ENCODE results near the gene MEGF6. TPM values are rescaled to one million over a fixed set of nuclear protein-coding genes. Genes with fewer than 3 reads are reported as not detected.

Gene MEGF6
- total and polyA plus RNA-seq, 7 donors, result 0.67 to 5.5 (median 3.7) TPM

DNA sequence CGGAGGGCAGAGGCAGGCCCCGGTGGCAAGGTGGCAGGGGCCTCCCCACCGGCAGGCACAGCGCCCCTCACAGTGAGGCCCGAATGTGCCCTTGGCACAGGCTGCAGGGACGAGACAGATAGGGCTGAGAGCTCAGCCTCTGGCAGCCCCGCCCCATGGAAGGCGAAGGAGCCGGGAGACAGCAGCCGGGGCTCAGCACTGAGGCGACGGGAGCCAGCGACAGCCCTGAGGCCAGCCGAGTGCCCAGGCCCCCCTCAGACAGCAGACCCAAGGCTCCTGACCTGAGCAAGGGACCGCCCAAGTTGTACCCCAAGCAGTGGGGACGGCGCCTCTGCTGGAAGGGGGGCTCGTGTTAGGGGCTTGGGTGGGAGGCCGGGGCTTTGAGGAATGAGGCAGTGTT, 113.8 kb downstream of the MEGF6 start:
- Histone ChIP-seq H3K9me3 (no peaks in the 10 kb centered on the region), H3K36me3 (ENCODE audit: insufficient read depth in 1 of 2, low read depth in 1 of 2) (no peaks in the 10 kb centered on the region), H3K27me3 (ENCODE audit: insufficient read depth in 3 of 3, low read length in 2 of 3) (no peaks in the 10 kb centered on the region), H3K4me1 (no peaks in the 10 kb centered on the region), H3K4me3 (no peak overlapping the region), H3K27ac (no peak overlapping the region)
- ATAC-seq (no peak), DNase-seq (no peak)
- TF ChIP-seq, protein P1, sequence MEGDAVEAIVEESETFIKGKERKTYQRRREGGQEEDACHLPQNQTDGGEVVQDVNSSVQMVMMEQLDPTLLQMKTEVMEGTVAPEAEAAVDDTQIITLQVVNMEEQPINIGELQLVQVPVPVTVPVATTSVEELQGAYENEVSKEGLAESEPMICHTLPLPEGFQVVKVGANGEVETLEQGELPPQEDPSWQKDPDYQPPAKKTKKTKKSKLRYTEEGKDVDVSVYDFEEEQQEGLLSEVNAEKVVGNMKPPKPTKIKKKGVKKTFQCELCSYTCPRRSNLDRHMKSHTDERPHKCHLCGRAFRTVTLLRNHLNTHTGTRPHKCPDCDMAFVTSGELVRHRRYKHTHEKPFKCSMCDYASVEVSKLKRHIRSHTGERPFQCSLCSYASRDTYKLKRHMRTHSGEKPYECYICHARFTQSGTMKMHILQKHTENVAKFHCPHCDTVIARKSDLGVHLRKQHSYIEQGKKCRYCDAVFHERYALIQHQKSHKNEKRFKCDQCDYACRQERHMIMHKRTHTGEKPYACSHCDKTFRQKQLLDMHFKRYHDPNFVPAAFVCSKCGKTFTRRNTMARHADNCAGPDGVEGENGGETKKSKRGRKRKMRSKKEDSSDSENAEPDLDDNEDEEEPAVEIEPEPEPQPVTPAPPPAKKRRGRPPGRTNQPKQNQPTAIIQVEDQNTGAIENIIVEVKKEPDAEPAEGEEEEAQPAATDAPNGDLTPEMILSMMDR (IDR thresholded peaks at IDR 0.05), result no peak
- 81 to 82% (median 81%) methylated on average over 13 to 19 of the region's 19 CpGs for WGBS, 3 donors
- intact Hi-C loops (cut with DNase I), result no loop called here

DNA sequence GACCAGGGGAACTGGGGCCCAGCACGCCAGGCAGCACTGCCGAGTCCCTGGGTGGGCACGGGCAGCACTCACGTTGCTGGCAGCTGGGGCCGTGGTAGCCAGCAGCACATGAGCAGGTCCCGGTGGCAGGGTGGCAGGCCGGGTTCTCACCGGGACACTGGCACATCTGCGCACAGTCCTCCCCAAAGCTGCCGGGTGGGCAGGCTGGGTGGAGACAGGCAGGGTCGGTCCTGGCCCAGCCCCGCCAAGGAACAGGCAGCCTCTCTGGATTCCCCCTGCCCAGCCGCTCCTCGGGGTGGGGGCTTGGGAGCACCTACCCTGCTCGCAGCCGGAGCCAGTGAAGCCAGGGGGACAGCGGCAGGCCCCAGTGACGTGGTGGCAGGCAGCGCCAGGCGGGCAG, 114.4 kb downstream of the MEGF6 start:
- TF ChIP-seq, protein P1 (IDR thresholded peaks at IDR 0.05), result no peak
- H3K27ac ChIP-seq, result no peak overlapping the region
- H3K4me1 ChIP-seq, result no peaks in the 10 kb centered on the region
- ATAC-seq (no peak), DNase-seq (no peak)
- H3K9me3 ChIP-seq, result no peaks in the 10 kb centered on the region
- H3K4me3 ChIP-seq, result no peak overlapping the region
- intact Hi-C loops (cut with DNase I), result no loop called here
- H3K27me3 ChIP-seq (ENCODE audit: insufficient read depth in 3 of 3, low read length in 2 of 3), result no peaks in the 10 kb centered on the region
- no peaks in the 10 kb centered on the region for H3K36me3 ChIP-seq (ENCODE audit: insufficient read depth in 1 of 2, low read depth in 1 of 2)
- whole genome bisulfite sequencing, 3 donors, result 70 to 77% (median 75%) methylated on average over 19 to 20 of the region's 20 CpGs

DNA sequence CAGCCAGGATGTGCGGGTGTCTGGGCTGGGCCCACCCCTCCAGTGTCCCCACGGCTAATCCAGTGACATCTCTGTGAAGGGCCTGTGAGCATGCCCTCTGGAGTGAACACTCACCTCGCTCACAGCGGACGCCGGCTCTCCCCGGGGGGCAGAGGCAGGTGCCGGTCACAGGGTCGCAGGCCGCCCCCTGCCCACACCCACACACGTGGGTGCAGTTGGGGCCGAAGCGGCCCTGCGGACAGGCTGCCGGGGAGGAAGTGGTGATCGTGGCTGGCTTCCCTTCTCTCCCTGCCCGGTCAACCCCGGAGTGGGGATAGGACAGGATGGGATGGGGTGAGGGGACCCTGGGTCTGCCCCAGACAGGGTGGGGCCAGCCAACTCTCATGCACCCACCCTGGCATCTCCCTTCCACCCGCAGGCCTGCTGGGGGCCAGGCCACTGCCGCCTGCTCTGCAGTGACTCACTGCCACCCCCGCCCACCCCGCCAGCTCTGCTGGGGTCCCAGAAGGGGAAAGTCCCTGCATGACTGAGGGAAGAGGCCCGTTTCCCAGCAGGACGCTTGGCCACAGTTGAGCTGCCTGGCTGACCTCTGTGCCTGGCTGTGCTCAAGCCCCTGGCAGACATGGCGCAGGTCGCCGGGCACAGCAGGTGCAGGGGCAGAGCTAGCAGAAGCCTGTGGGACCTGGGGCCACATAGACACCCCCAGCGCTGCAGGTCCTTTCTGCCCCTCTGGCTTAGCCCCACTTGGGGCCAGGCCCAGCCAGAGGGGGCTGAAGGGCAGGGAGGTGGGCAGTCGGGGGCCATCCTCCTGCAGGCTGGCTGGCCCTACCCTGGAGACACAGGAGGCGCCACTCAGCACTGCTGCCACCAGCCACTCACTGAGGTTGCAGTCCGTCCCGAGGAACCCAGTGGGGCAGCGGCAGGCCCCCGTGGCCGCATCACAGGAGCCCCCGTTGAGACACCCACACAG, 115.2 kb downstream of the MEGF6 start:
- Histone ChIP-seq H3K36me3 (ENCODE audit: insufficient read depth in 1 of 2, low read depth in 1 of 2) (no peaks in the 10 kb centered on the region), H3K4me1 (no peaks in the 10 kb centered on the region), H3K4me3 (no peak overlapping the region), H3K27ac (no peak overlapping the region), H3K9me3 (no peaks in the 10 kb centered on the region), H3K27me3 (ENCODE audit: insufficient read depth in 3 of 3, low read length in 2 of 3) (no peaks in the 10 kb centered on the region)
- TF ChIP-seq, protein P1 (IDR thresholded peaks at IDR 0.05), result no peak
- 69 to 75% (median 75%) methylated on average over 25 to 36 of the region's 36 CpGs for WGBS, 3 donors
- DNase-seq (no peak), ATAC-seq (peak in 2 of 4 donors; percentile 5 to 9)
- intact Hi-C loops (cut with DNase I), result no loop called here

DNA sequence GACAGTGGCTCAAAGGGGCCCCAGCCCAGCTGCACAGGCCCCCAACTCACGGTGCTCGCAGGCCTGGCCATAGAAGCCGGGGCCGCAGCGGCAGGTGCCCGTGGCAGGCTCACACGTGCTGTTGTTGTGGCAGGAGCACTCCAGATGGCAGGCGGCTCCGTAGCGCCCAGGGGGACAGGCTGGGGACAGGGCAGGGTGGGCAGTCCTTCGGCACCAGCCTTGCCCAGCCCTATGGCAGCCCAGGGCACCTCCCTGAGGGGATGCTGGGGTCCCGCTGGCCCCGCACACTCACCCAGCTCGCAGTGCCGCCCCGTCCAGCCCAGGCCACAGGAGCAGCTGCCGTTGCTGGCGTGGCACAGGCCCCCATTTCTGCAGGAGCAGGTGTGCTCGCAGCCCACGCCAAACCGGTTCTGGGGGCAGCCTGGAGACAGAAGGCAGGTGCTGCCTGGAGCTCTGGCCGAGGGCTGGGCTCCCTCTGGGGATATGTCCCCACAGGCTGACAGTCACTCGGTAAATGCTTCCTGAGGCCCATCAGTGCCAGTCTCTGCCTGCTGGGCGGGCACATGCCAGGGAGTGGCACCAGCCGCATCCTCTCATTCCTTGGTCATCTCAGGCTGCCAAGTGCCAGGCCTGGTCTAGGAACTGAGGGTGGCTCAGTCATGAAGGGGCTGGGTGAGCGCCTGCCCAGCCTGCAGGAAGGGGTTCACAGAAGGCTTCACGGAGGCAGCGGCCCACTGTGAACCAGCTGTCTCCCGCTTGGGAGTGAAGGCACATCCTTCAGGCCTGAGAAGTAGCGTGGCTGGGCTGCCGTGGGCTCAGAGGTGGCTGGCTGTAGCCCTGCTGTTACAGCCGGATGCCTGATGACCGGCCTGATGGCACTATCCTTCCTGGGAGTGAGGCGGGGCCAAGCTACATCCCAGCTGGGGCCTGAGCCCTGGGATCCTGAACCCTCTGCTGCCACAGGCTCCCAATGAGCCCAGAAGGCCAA, 116.7 kb downstream of the MEGF6 start:
- intact Hi-C loops (cut with DNase I), result loop anchor here in 1 of 2 donors (5.0 kb wide), 1 partner anchor 73 kb away; no protein-coding TSS in a partner anchor

More for the DNA sequence above, 116.7 kb downstream of the MEGF6 start:
- no peak overlapping the region for H3K27ac ChIP-seq
- TF ChIP-seq, protein P1 (IDR thresholded peaks at IDR 0.05), result no peak
- no peaks in the 10 kb centered on the region for H3K36me3 ChIP-seq (ENCODE audit: insufficient read depth in 1 of 2, low read depth in 1 of 2)
- no peaks in the 10 kb centered on the region for H3K9me3 ChIP-seq
- H3K27me3 ChIP-seq (ENCODE audit: insufficient read depth in 3 of 3, low read length in 2 of 3), result no peaks in the 10 kb centered on the region
- ATAC-seq, result no peak
- H3K4me1 ChIP-seq, result no peaks in the 10 kb centered on the region
- DNase-seq, result no peak
- WGBS, 3 donors, result 73 to 79% (median 76%) methylated on average over 34 of the region's 34 CpGs
- H3K4me3 ChIP-seq, result no peak overlapping the region
